GM12878 (cell line): ENCODE measurements around the gene CDC25A. TPM values are rescaled to one million over a fixed set of nuclear protein-coding genes. Genes with fewer than 3 reads are reported as not detected.
A peak's percentile ranks its signal among the peaks of the same experiment; 100 is the strongest.

ENCODE experiments used
- ATAC-seq: fragments of 200-7000 bp; cut with Tn5 transposase; 3 replicates; pipeline ENCODE4 v1.9.1; 2020; ENCODE audit warnings: mild to moderate bottlenecking, moderate library complexity
- BruUV-seq: library from RNA; stranded (reverse); fragments of 400-500 nt; replicated peaks from 2 replicates; lab custom pipeline; 2021; lab: Mats Ljungman, UMichigan
- CTCF ChIA-PET: fragments of 300-600 bp; sonication (Branson Sonifier 250); formaldehyde crosslinking; extraction: SDS; loops from one replicate; lab custom pipeline; 2021; ENCODE audit warnings: inconsistent platforms; lab: Yijun Ruan, JAX
- POLR2A ChIA-PET: fragments of 350-600 bp; formaldehyde crosslinking; extraction: SDS; loops from one replicate; lab custom pipeline; 2021; ENCODE audit warnings: inconsistent platforms; lab: Charles Lee
- RAD21 ChIA-PET: fragments of 300-600 bp; sonication (Branson Sonifier 250); formaldehyde crosslinking; loops from one replicate; lab custom pipeline; 2023; ENCODE audit warnings: antibody characterized with exemption; ENCODE audit not compliant: unreplicated experiment; lab: Charles Lee
- SMC1A ChIA-PET: fragments of 300-600 bp; sonication (Branson Sonifier 250); formaldehyde crosslinking; loops from one replicate; lab custom pipeline; 2023; ENCODE audit not compliant: unreplicated experiment, uncharacterized antibody; lab: Charles Lee
- DNase-seq: peaks from one replicate; pipeline ENCODE4 v3.0.0-alpha.2; 2011; ENCODE audit warnings: low read depth, low spot score
- FAIRE-seq: peaks from 3 replicates; lab custom pipeline; 2011; peaks lifted over from hg19 to GRCh38; lab: Jason Lieb, UNC
- H2AFZ ChIP-seq: 2 replicates; pipeline ENCODE4 v1.6.0; 2011; ENCODE audit warnings: low read depth, low read length, control low read depth; ENCODE audit not compliant: control insufficient read depth
- H3K27ac ChIP-seq: 2 replicates; pipeline ENCODE4 v1.5.1; 2011; ENCODE audit warnings: control low read depth; ENCODE audit not compliant: control insufficient read depth, insufficient read depth
- H3K27me3 ChIP-seq, 2 experiments: replicated peaks in 1 of 2; 2 replicates each; pipeline versions ENCODE4 v1.6.0 to v1.6.1; 2011; ENCODE audit warnings: low read length in 1 of 2; ENCODE audit not compliant: control insufficient read depth in 2 of 2, insufficient read depth in 2 of 2
- H3K36me3 ChIP-seq, 2 experiments: 2 replicates each; pipeline ENCODE4 v1.5.1; 2011; ENCODE audit warnings: low read length in 1 of 2; ENCODE audit not compliant: control insufficient read depth in 2 of 2, insufficient read depth in 2 of 2
- H3K4me1 ChIP-seq: 2 replicates; pipeline ENCODE4 v1.6.1; 2011; ENCODE audit warnings: mild to moderate bottlenecking, low read length, moderate library complexity, mixed read lengths; ENCODE audit not compliant: control insufficient read depth, insufficient read depth
- H3K4me2 ChIP-seq: 2 replicates; pipeline ENCODE4 v1.6.0; 2011; ENCODE audit warnings: control low read depth; ENCODE audit not compliant: control insufficient read depth, insufficient read depth
- H3K4me3 ChIP-seq: fragments of 200-600 bp; sonication (generic); 2 replicates; pipeline ENCODE4 v1.5.1; 2016
- H3K79me2 ChIP-seq: 2 replicates; pipeline ENCODE4 v1.6.0; 2011; ENCODE audit warnings: low read length; ENCODE audit not compliant: control insufficient read depth, insufficient read depth
- H3K9ac ChIP-seq: 2 replicates; pipeline ENCODE4 v1.8.0; 2011; ENCODE audit warnings: low read length, control low read depth, mixed read lengths; ENCODE audit not compliant: control insufficient read depth, insufficient read depth
- H3K9me3 ChIP-seq: replicated peaks from 3 replicates; pipeline ENCODE4 v1.5.1; 2011; ENCODE audit warnings: mild to moderate bottlenecking, low read length; ENCODE audit not compliant: control insufficient read depth, insufficient read depth
- H4K20me1 ChIP-seq: 2 replicates; pipeline ENCODE4 v1.6.0; 2011; ENCODE audit not compliant: control insufficient read depth, insufficient read depth
- BCL11A ChIP-seq: IDR thresholded peaks from 2 replicates; pipeline ENCODE4 v1.6.1; 2011; ENCODE audit warnings: low read depth, low read length
- EED ChIP-seq: sonication (generic); IDR thresholded peaks from 2 replicates; pipeline ENCODE4 v1.6.1; 2016; ENCODE audit warnings: antibody characterized with exemption, low read depth
- EZH2 ChIP-seq: IDR thresholded peaks from 2 replicates; pipeline ENCODE4 v1.6.1; 2012; ENCODE audit warnings: low read depth, mild to moderate bottlenecking, control low read depth, inconsistent platforms, low read length, borderline replicate concordance; ENCODE audit not compliant: control insufficient read depth
- MAX ChIP-seq: IDR thresholded peaks from 2 replicates; pipeline ENCODE4 v1.6.1; 2012; ENCODE audit warnings: low read depth, low read length, improper control_type of control experiment
- MTA3 ChIP-seq: IDR thresholded peaks from 2 replicates; pipeline ENCODE4 v1.6.1; 2012; ENCODE audit warnings: low read length, inconsistent platforms, borderline replicate concordance
- NKRF ChIP-seq: fragments of 450-650 bp; conservative IDR thresholded peaks from 2 replicates; pipeline ENCODE4 v1.6.1; 2017; ENCODE audit warnings: mild to moderate bottlenecking, moderate library complexity
- POLR2A ChIP-seq: IDR thresholded peaks from 2 replicates; pipeline ENCODE4 v1.6.1; 2011; ENCODE audit warnings: low read depth, mild to moderate bottlenecking, low read length
- SIN3A ChIP-seq: IDR thresholded peaks from 2 replicates; pipeline ENCODE4 v1.6.1; 2012; ENCODE audit warnings: low read depth, low read length, improper control_type of control experiment
- SMC3 ChIP-seq: IDR thresholded peaks from 2 replicates; pipeline ENCODE4 v1.6.1; 2011; ENCODE audit warnings: low read length, improper control_type of control experiment, borderline replicate concordance
- SREBF1 ChIP-seq: IDR thresholded peaks from 2 replicates; pipeline ENCODE4 v1.6.1; 2012; ENCODE audit warnings: mild to moderate bottlenecking, low read length
- WGBS: methylation state at CpG from one replicate; pipeline ENCODE4 v1.1.6; 2016; ENCODE audit warnings: low lambda C conversion rate; ENCODE audit not compliant: insufficient replicate concordance, insufficient coverage; ENCODE audit errors: missing lambda C conversion rate; 5-methylcytosine and 5-hydroxymethylcytosine counted together
- in situ Hi-C: fragments of 300-500 bp; cut with MboI; formaldehyde crosslinking; loops from 9 replicates; pipeline ENCODE4 v1.14.3; 2018; ENCODE audit warnings: mixed read lengths
- intact Hi-C: fragments of 100-400 bp; cut with micrococcal nuclease; formaldehyde crosslinking; loops from one replicate; pipeline ENCODE4 v1.14.2; 2022; ENCODE audit not compliant: unreplicated experiment
- polyA plus RNA-seq, 11 experiments: library from polyadenylated mRNA; depleted of rRNA in 4 of 11; unstranded in 6 of 11; stranded (reverse) in 5 of 11; fragments of >200 nt; fragmentation: Nextera tagmentation in 4 of 11; fragmentation: Illumina TruSeq in 1 of 11; extraction: Ambion mirVana in 4 of 11; extraction: Trizol in 1 of 11; gene quantifications; 1 replicate in 1 of 11; 2 replicates in 10 of 11; pipeline versions ENCODE4 v1.2.1 to v1.2.3, GENCODE V29; 2011 to 2016; ENCODE audit warnings: inconsistent platforms in 2 of 11, missing spikeins in 2 of 11, low read depth in 1 of 11
- total RNA-seq, 4 experiments: library from RNA; depleted of rRNA in 3 of 4; stranded (reverse); fragments of >200 nt in 3 of 4; fragmentation: Illumina TruSeq in 1 of 4; extraction: Trizol in 1 of 4; gene quantifications; 2 replicates each; pipeline versions ENCODE4 v1.2.1 to v1.2.3, GENCODE V29; 2013 to 2021

The CDC25A gene
- total and polyA plus RNA-seq, 10 of the 15 experiments (the other 5 are each of a cell fraction or from before 2014, with no cell fraction given) = 2.9 to 36.6 (median 26.9) TPM

GRCh38 chr3:48187301-48187578, 977 bp downstream of the CDC25A start:
- peak overlapping the region; percentile 74 for H3K27ac ChIP-seq
- ChIA-PET SMC1A (interaction anchor here (1.0 to 5.9 kb wide), 3 partner anchors 9 to 253 kb away, joined by 3 to 31 read pairs (median 3); partner anchors contain the start of genes CCDC51 and TMA7), CTCF (interaction anchor here (1.3 to 2.7 kb wide), 2 partner anchors 8 to 249 kb away, joined by 3 to 23 read pairs; no protein-coding TSS in a partner anchor), RAD21 (interaction anchor here (1.2 to 2.4 kb wide), 2 partner anchors 99 to 249 kb away, joined by 3 to 8 read pairs; no protein-coding TSS in a partner anchor), POLR2A (interaction anchor here (1.9 to 2.5 kb wide), 2 partner anchors 9 to 15 kb away, joined by 4 to 11 read pairs; no protein-coding TSS in a partner anchor)
- peak overlapping the region; percentile 92 for H3K4me3 ChIP-seq
- in situ Hi-C loops (no loop called here), intact Hi-C loops (no loop called here)
- no peaks in the 10 kb centered on the region for H4K20me1 ChIP-seq
- WGBS = 0% methylated on average over 8 of the region's 8 CpGs
- BruUV-seq = no TSS peak
- peak overlapping the region; percentile 88 for H2AFZ ChIP-seq
- peak overlapping the region; percentile 93 for H3K9ac ChIP-seq
- H3K79me2 ChIP-seq = peaks cover 51% of the 10 kb centered on the region
- no peak for DNase-seq
- no peak for FAIRE-seq
- H3K4me1 ChIP-seq = peaks cover 12% of the 10 kb centered on the region; the same call in 1 of the 2 replicates
- ATAC-seq = no peak
- no peaks in the 10 kb centered on the region for H3K9me3 ChIP-seq
- peak overlapping the region; percentile 65 for H3K4me2 ChIP-seq
- TF ChIP-seq EED (0 out of 2 replicates have a peak, but pooled peaks have one; percentile 3), MTA3 (no peak), POLR2A (no peak)
- H3K36me3 ChIP-seq = peaks cover 4 to 25% of the 10 kb centered on the region in 2 experiments
- H3K27me3 ChIP-seq = no peaks in the 10 kb centered on the region

- SMC1A ChIA-PET = interaction anchor here (0.7 to 5.9 kb wide), 4 partner anchors 9 to 253 kb away, joined by 3 to 31 read pairs (median 3); partner anchors contain the start of genes CCDC51 and TMA7
- no peaks in the 10 kb centered on the region for H3K9me3 ChIP-seq
- peak overlapping the region; percentile 65 for H3K4me2 ChIP-seq
- peaks cover 12% of the 10 kb centered on the region; the same call in 1 of the 2 replicates for H3K4me1 ChIP-seq
- peaks cover 52% of the 10 kb centered on the region for H3K79me2 ChIP-seq
- H3K4me3 ChIP-seq = peak overlapping the region; percentile 92
- CTCF ChIA-PET = interaction anchor here (1.3 to 2.7 kb wide), 2 partner anchors 8 to 249 kb away, joined by 3 to 23 read pairs; no protein-coding TSS in a partner anchor
- peak overlapping the region; percentile 88 for H2AFZ ChIP-seq
- no peaks in the 10 kb centered on the region for H4K20me1 ChIP-seq
- no peaks in the 10 kb centered on the region for H3K27me3 ChIP-seq
- intact Hi-C loops = no loop called here
- WGBS = under 1% methylated on average over 7 of the region's 7 CpGs
- H3K27ac ChIP-seq = peak overlapping the region; percentile 74
- no TSS peak for BruUV-seq
- POLR2A ChIA-PET = interaction anchor here (1.9 to 2.5 kb wide), 2 partner anchors 8 to 14 kb away, joined by 4 to 11 read pairs; no protein-coding TSS in a partner anchor
- RAD21 ChIA-PET = interaction anchor here (1.2 kb wide), 1 partner anchor 250 kb away, joined by 3 read pairs; no protein-coding TSS in a partner anchor
- in situ Hi-C loops = no loop called here
- H3K9ac ChIP-seq = peak overlapping the region; percentile 93
- FAIRE-seq (no peak), ATAC-seq (no peak), DNase-seq (no peak)
- H3K36me3 ChIP-seq = peaks cover 7 to 28% of the 10 kb centered on the region in 2 experiments
- no peak for TF ChIP-seq SREBF1
- TF ChIP-seq BCL11A = no peak
- no peak for TF ChIP-seq POLR2A
- TF ChIP-seq MAX = no peak
- TF ChIP-seq SIN3A = no peak
- TF ChIP-seq SMC3 = no peak
- no peak for TF ChIP-seq NKRF
- no peak for TF ChIP-seq EZH2
- 0 out of 2 replicates have a peak, but pooled peaks have one; percentile 1 for TF ChIP-seq EED
Observed at GRCh38 chr3:48186631-48187300, 1.5 kb downstream of the CDC25A start.
